Measurements from ENCODE around the gene PRPSAP2.
"Not testable (repeated sequence)": the region's sequence is repeated elsewhere in the genome, so short reads cannot be mapped to it uniquely, and the experiment has no call there.

The PRPSAP2 gene

GRCh38 chr17:18857864-18858566 lies at the start of gene PRPSAP2:
Gene PRPSAP2 (plus strand): TSS chr17:18858131. CDS start chr17:18865834, 7,703 bp downstream.
- peak; percentile 96 for DNase-seq

- DNase-seq = not testable (repeated sequence)
These were observed 42.0 kb upstream of the PRPSAP2 start for GRCh38 chr17:18815924-18816323.

DNA sequence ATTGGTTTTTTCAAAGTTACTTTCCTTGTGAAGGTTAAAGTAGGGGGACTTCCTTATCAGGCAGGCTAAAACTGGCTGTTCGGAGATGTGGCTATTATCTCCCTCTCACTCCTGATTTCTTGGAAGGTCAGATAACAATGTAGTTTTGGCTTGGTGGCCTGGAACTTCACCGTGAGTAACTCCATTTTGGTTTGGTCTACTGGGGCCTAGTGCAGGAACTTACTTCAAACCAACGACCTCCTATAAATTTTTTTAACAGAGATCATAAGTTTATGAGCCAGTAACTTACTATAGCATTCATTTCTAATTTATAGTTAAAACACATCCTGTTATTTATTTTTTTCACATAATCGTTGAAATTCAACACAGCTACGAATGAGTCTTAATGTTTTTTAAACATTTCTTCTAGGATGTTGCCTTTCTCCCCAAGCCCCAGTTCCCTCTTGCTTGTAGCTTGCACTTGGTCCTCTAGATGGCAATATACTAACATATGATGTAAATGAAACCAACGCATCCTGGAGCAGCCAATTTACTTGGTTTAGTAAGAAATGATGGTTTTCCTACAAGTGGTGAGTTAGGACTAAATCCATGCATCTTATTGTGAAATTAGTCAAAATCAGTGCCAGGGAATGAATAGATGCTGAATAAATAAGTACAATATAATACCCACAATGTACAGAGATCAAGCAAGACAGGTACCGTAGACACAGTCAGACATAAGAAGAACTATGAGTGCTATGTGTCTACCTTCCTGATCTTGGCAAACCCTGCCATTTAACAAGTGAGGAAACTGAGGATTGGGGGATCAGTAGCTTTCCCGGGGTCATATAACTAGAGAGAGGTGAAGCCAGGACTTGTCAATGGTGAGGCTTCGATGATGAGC lies 41.2 kb upstream of the PRPSAP2 start:
- DNase-seq = peak; percentile 28

- DNase-seq = not testable (repeated sequence)
These were observed 36.5 kb upstream of the PRPSAP2 start for GRCh38 chr17:18821430-18821829.

- DNase-seq = not testable (repeated sequence)
These were observed 30.3 kb upstream of the PRPSAP2 start for GRCh38 chr17:18827613-18828012.

DNA sequence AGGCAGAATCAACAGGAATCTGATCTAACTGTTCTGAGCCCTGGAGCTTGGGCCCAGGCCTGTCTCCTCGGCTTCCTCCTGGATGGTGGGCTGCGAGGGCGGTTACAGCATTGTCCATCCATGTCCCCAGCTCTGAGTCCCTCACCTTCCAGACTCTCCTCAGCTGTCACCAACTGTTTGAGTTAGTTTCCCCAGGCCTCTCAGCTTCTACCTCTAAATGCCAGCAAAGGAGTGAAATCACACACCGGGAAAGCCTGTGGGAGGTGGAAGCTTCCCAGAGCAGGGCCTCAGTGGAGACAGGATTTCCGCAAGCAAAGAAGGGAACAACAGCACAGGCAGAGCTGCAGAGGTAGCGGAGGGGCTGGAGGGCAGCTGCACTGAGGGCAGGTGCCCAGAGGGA lies 9.4 kb upstream of the PRPSAP2 start:
- DNase-seq = no peak

GRCh38 chr17:18850679-18851078 lies 7.3 kb upstream of the PRPSAP2 start:
- DNase-seq = no peak

DNA sequence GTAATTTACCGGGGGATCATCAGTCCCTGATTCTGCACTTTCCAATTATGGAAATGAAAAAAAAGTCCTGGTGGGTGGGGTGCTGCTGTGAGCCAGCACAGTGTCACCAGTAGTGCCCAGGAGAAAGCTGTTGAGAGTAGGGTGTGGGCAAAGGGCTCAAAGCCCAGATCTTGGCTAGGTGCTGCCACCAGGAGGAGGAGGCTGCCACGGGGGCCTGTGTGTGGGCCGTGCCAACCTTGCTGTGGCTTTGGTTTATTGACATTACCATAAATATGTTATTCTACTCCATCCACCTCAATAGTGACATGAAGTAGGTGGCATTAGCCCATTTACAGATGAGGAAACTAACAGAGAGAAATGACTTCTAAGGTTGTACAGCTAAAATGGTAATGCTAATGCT lies 6.7 kb upstream of the PRPSAP2 start:
- no peak for DNase-seq

GRCh38 chr17:18854956-18855355 lies 3.0 kb upstream of the PRPSAP2 start:
- DNase-seq = no peak

DNA sequence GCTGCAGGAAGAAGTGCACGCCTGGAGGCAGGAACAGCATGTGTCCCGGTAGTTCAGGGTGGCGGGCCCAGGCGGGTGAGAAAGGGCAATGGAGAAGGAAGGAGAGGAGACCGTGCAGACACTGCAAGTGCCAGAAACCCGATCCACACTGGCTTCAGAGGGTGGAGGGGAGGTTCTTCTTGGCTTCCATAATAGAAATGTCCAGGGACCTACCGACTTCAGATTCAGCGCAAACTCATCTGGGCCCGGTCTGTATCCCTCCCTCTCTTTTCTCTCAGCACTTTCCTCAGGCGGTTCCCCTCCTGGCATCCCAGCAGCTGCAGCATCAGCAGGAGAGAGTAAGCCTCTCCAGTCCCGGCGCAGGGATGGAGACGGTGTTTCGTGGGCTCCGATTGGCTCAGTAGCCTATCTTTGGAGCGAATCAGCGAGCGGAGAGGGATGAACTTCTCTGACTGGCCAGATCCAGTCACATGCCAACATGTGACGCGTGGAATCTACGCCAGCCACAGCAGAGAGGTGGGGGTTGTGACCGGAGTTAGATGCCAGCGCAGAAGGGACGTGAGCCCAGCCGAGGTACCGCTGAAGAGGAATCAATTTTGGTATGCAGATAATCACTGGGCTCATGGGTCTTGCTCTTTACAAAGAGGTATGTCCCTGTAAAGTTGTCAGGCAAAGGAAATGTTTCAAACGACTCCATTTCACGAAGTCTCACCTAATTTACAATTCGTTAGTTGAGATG lies 1.9 kb upstream of the PRPSAP2 start:
- peak; percentile 97 for DNase-seq

GRCh38 chr17:18856570-18856915 lies 1.4 kb upstream of the PRPSAP2 start:
- DNase-seq = no peak

- DNase-seq = no peak
These were observed 775 bp downstream of the PRPSAP2 start for GRCh38 chr17:18858567-18859245.

GRCh38 chr17:18859256-18859655 lies 1.3 kb downstream of the PRPSAP2 start:
- DNase-seq = peak; percentile 24

DNA sequence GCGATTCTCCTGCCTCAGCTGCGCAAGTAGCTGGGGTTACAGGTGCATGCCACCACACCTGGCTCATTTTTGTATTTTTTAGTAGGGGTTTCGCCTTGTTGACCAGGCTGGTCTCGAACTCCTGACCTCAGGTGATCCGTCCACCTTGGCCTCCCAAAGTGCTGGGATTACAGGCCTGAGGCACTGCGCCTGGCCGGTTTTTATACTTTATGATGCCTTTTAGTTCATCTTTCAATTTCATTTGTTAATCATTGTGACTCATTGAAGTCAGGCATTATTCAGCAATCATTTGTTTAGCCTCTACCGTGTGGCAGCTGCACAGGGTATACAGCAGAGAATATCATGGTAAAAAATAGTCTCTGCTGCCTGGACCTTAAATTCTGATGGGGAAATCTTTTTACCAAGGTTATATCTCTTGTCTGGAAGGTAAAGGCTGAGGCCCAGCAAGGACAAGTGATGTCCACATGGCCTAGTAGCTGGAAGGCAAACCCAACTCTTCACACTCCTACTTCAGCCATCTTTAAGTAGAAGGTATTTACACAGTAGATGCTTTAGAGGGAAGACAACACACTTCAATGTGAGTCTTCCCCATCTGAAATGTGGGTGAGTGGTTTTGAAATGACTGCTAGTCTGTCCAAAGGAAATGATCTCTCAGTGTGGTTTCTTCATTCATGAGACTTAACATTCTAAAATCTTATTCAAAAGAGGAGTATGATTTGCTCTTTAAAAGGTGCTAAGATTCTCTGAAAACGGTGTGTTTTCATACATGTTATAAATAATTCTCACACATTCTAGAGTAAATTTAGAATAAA lies 2.4 kb downstream of the PRPSAP2 start:
- DNase-seq = no peak

DNA sequence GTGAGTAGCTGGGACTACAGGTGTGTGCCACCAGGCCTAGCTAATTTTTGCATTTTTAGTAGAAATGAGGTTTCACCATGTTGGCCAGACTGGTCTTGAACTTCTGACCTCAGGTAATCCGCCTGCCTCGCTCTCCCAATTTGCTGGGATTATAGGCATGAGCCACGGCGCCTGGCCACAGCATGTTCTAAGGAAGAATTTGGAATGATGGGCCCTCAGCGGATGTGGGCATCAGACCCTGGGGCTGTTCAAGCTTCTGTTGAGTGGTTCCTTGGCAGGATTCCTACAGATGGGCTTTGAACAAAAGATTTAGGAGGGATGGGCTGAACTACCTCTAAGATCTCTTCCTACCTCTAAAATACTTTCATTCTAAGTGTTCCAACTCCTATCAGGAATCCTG lies 4.1 kb downstream of the PRPSAP2 start:
- DNase-seq = no peak

- DNase-seq = not testable (repeated sequence)
These were observed 7.1 kb downstream of the PRPSAP2 start for GRCh38 chr17:18864996-18865395.

- DNase-seq = no peak
These were observed 9.2 kb downstream of the PRPSAP2 start for GRCh38 chr17:18866866-18867813.

DNA sequence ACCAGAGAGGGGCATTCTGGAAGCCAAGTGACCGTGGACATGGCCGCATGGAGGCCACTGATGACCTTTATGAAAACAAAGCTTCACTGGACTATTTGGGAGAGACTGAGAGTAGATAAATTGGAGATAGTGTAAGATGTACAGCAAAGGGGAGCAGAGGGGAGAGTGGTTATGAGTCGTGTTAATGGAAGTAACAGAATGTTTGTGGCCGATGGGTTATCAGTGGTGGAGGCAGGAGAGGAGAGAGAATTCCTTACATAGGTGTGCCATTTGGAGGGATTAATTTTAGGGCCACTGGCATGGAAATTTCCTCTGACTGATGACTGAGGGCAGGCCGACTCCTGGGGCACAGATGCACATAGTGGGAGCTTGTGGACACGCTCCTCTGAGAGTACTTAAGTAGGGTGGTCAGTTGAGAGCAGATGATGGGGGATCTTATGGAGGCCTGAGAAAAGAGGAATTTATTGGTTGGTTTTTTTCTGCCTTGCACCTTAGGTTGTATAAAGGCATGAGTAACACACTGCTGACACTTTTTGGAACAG lies 19.2 kb downstream of the PRPSAP2 start:
- DNase-seq = no peak

DNA sequence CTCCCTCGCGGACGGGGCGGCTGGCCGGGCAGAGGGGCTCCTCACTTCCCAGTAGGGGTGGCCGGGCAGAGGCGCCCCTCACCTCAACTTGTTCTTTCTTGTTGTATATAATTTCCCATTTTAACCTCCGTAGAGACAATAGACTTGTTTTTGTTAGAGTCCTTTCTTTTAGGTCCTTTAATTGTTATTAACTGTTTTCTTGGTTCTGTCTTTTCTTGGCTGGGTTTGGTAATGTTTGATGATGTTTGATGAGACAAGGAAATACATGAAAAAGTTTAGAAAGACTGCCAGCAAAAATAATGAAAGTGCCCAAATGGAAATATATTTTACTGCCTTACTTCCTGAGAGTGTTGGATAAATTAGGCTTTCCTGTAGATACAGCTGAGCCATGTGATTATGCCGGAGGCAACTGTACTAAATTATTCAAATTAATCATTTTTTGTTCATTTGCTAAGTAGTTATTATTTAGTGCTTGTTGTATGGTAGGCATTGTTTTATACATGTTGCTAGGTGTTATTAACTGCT lies 30.9 kb downstream of the PRPSAP2 start:
- no peak for DNase-seq

DNA sequence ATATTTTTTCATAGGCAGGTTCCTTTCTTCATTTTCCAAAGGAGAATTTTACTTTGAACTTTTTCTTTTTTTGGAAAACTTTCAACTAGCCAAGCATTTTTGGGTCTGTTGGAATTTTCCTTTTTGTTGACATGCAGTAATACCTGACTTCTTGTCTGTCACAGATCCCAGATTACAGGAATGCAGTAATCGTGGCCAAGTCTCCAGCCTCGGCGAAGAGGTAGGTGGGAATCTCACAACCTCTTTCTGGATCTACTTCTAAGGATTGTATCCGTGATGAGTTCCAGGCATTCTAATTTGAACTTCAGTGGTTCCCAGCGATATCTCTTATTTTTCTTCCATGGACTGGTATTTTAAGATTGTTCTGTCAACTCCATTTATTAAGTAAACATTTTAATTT lies 31.7 kb downstream of the PRPSAP2 start:
- DNase-seq = no peak

Measured in right hindlimb (tissue), 1 donor.